Mesendoderm (in vitro differentiated cells): ENCODE results near the gene CBFA2T3.

Source experiments
- DNase-seq: peaks from one replicate; pipeline ENCODE4 v3.0.0; 2013
- H2AK5ac ChIP-seq: 2 replicates; pipeline ENCODE4 v1.6.1; 2013; ENCODE audit warnings: low read length, inconsistent platforms
- H2BK120ac ChIP-seq: 2 replicates; pipeline ENCODE4 v1.6.1; 2013; ENCODE audit warnings: low read depth, mild to moderate bottlenecking, low read length, moderate library complexity, mixed read lengths
- H2BK15ac ChIP-seq: replicated peaks from 2 replicates; pipeline ENCODE4 v1.6.1; 2013; ENCODE audit warnings: low read depth, mild to moderate bottlenecking, moderate library complexity
- H2BK5ac ChIP-seq: 2 replicates; pipeline ENCODE4 v1.6.1; 2013; ENCODE audit warnings: low read length, inconsistent platforms
- H3K18ac ChIP-seq: 2 replicates; pipeline ENCODE4 v1.6.1; 2013; ENCODE audit warnings: mild to moderate bottlenecking, low read length, mixed read lengths
- H3K23ac ChIP-seq: one replicate; pipeline ENCODE4 v1.6.1; 2013; ENCODE audit warnings: low read length
- H3K27ac ChIP-seq: 2 replicates; pipeline ENCODE4 v1.5.1; 2013; ENCODE audit warnings: low read depth, mild to moderate bottlenecking, inconsistent platforms, low read length, moderate library complexity
- H3K27me3 ChIP-seq: 2 replicates; pipeline ENCODE4 v1.6.1; 2013; ENCODE audit warnings: low read length, control low read depth, mild to moderate bottlenecking, inconsistent platforms; ENCODE audit not compliant: insufficient read depth, poor library complexity
- H3K36me3 ChIP-seq: 2 replicates; pipeline ENCODE4 v1.6.1; 2013; ENCODE audit warnings: low read length, inconsistent platforms; ENCODE audit not compliant: control insufficient read depth, insufficient read depth
- H3K4ac ChIP-seq: one replicate; pipeline ENCODE4 v1.6.1; 2013; ENCODE audit warnings: low read depth, mild to moderate bottlenecking, low read length, moderate library complexity
- H3K4me1 ChIP-seq: 2 replicates; pipeline ENCODE4 v1.6.1; 2013; ENCODE audit warnings: low read depth, low read length, inconsistent platforms; ENCODE audit not compliant: control insufficient read depth
- H3K4me2 ChIP-seq: 2 replicates; pipeline ENCODE4 v1.6.1; 2013; ENCODE audit warnings: low read length
- H3K4me3 ChIP-seq: 2 replicates; pipeline ENCODE4 v1.5.1; 2013; ENCODE audit warnings: mild to moderate bottlenecking, low read length
- H3K56ac ChIP-seq: one replicate; pipeline ENCODE4 v1.6.1; 2013; ENCODE audit warnings: low read length
- H3K79me1 ChIP-seq: 2 replicates; pipeline ENCODE4 v1.6.1; 2013; ENCODE audit warnings: low read length, inconsistent platforms
- H3K79me2 ChIP-seq: 2 replicates; pipeline ENCODE4 v1.6.1; 2013; ENCODE audit warnings: mild to moderate bottlenecking, low read length; ENCODE audit not compliant: control insufficient read depth, insufficient read depth
- H3K9ac ChIP-seq: 2 replicates; pipeline ENCODE4 v1.6.1; 2013; ENCODE audit warnings: low read length, inconsistent platforms
- H4K5ac ChIP-seq: one replicate; pipeline ENCODE4 v1.6.1; 2013; ENCODE audit warnings: low read length
- H4K8ac ChIP-seq: one replicate; pipeline ENCODE4 v1.6.1; 2013; ENCODE audit warnings: low read depth, mild to moderate bottlenecking, control low read depth, low read length, moderate library complexity
- WGBS: extraction: QIAGEN DNeasy Blood & Tissue Kit; methylation state at CpG from one replicate; pipeline ENCODE4 v1.1.7; 2013; ENCODE audit warnings: low lambda C conversion rate, missing lambda C conversion rate; ENCODE audit not compliant: insufficient coverage; ENCODE audit errors: extremely low coverage; 5-methylcytosine and 5-hydroxymethylcytosine counted together

CBFA2T3 gene

DNA sequence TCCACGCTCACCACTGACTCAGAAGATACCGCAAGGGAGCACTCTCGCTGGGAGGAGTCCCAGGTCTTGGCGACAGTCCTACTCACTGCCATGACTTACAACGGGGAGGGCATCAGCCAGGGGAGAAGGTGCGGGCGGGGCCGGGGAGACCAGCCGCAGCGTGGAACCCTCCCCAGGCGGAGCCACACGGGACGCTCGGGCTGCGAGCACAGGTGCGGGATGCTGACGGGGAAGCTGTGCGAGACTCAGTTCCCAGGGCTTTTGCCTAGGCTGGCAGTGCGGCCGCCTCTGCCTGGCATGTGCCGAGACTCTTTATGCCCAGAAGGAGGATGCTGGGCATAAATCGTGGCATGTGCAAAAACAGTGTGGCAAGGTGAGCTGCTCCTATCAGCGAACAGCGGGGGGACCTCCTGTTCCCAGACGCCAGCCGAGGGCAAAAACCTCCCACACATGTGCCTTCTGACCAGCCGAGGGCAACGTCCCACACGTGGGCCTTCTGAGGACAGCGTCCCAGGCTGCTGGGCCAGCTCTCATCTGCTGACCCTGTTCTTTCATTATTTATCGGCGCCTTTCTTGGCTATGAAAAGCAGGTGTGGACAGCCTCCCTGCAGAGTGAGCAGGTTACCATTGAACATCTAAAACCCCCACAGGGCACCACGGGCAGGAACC, 126.3 kb downstream of the CBFA2T3 start:
- no peak overlapping the region for H4K8ac ChIP-seq
- H3K4me1 ChIP-seq, result no peaks in the 10 kb centered on the region
- H3K36me3 ChIP-seq, result no peaks in the 10 kb centered on the region
- H3K79me2 ChIP-seq, result no peaks in the 10 kb centered on the region
- H3K4ac ChIP-seq, result no peak overlapping the region
- no peak overlapping the region for H3K4me3 ChIP-seq
- H2AK5ac ChIP-seq, result no peak overlapping the region
- no peak overlapping the region for H3K18ac ChIP-seq
- H3K79me1 ChIP-seq, result peaks cover 1% of the 10 kb centered on the region
- H3K23ac ChIP-seq, result no peak overlapping the region
- H3K27ac ChIP-seq, result no peak overlapping the region
- no peak overlapping the region for H4K5ac ChIP-seq
- H3K27me3 ChIP-seq, result no peaks in the 10 kb centered on the region
- no peak for DNase-seq
- H2BK5ac ChIP-seq, result no peak overlapping the region
- no peak overlapping the region for H2BK120ac ChIP-seq
- H3K56ac ChIP-seq, result no peak overlapping the region
- no CpG with 5 or more reads among the region's 33 CpGs for WGBS
- no peak overlapping the region for H3K9ac ChIP-seq
- H3K4me2 ChIP-seq, result no peak overlapping the region
- H2BK15ac ChIP-seq, result no peak overlapping the region

- no peak overlapping the region for H4K5ac ChIP-seq
- no peak for DNase-seq
- H3K27ac ChIP-seq, result no peak overlapping the region
- no peak overlapping the region for H2AK5ac ChIP-seq
- no peak overlapping the region for H2BK120ac ChIP-seq
- H3K4ac ChIP-seq, result no peak overlapping the region
- H3K79me1 ChIP-seq, result no peaks in the 10 kb centered on the region
- H3K4me3 ChIP-seq, result no peak overlapping the region
- no CpG with 5 or more reads among the region's 21 CpGs for WGBS
- H3K23ac ChIP-seq, result no peak overlapping the region
- no peak overlapping the region for H3K56ac ChIP-seq
- no peaks in the 10 kb centered on the region for H3K36me3 ChIP-seq
- no peak overlapping the region for H3K18ac ChIP-seq
- H3K79me2 ChIP-seq, result no peaks in the 10 kb centered on the region
- H3K27me3 ChIP-seq, result no peaks in the 10 kb centered on the region
- H3K4me2 ChIP-seq, result no peak overlapping the region
- no peak overlapping the region for H3K9ac ChIP-seq
- H2BK5ac ChIP-seq, result no peak overlapping the region
- no peak overlapping the region for H4K8ac ChIP-seq
- no peaks in the 10 kb centered on the region for H3K4me1 ChIP-seq
- H2BK15ac ChIP-seq, result no peak overlapping the region
Observed at GRCh38 chr16:88848557-88848956, 128.4 kb downstream of the CBFA2T3 start.

- H2BK15ac ChIP-seq, result no peak overlapping the region
- no peak overlapping the region for H3K27ac ChIP-seq
- H3K36me3 ChIP-seq, result no peaks in the 10 kb centered on the region
- no peak overlapping the region for H3K4me2 ChIP-seq
- no peak overlapping the region for H4K5ac ChIP-seq
- H3K4me1 ChIP-seq, result no peaks in the 10 kb centered on the region
- no peak overlapping the region for H3K4me3 ChIP-seq
- H2BK5ac ChIP-seq, result no peak overlapping the region
- H4K8ac ChIP-seq, result no peak overlapping the region
- H2BK120ac ChIP-seq, result no peak overlapping the region
- H3K4ac ChIP-seq, result no peak overlapping the region
- H3K56ac ChIP-seq, result no peak overlapping the region
- H3K9ac ChIP-seq, result no peak overlapping the region
- H3K27me3 ChIP-seq, result no peaks in the 10 kb centered on the region
- H3K79me1 ChIP-seq, result no peaks in the 10 kb centered on the region
- no peak for DNase-seq
- WGBS, result no CpG with 5 or more reads among the region's 18 CpGs
- H3K23ac ChIP-seq, result no peak overlapping the region
- H2AK5ac ChIP-seq, result no peak overlapping the region
- no peaks in the 10 kb centered on the region for H3K79me2 ChIP-seq
- no peak overlapping the region for H3K18ac ChIP-seq
Observed at GRCh38 chr16:88847654-88848053, 129.4 kb downstream of the CBFA2T3 start.

DNA sequence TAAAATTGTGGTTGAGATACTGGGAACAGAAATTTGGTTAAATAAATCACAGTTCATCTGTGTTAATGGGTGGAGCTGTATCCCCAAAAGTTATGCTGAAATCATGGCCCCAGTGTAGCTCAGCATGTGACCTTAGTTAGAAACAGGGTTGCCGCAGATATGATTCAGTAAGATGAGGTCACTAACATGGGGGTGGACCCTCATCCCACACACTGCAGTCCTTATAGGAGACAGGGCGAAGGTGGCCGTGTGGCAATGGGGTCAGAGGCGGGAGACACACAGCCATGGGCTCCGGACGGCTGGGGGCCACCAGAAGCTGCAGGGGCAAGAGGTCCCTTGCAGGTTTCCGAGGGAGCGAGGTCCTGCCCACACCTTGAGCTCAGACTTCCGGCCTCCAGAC, 130.9 kb downstream of the CBFA2T3 start:
- Histone ChIP-seq H3K56ac (no peak overlapping the region), H3K4me1 (no peaks in the 10 kb centered on the region), H3K27ac (no peak overlapping the region), H3K27me3 (no peaks in the 10 kb centered on the region), H2BK120ac (no peak overlapping the region), H3K9ac (no peak overlapping the region), H3K4me2 (no peak overlapping the region), H4K8ac (no peak overlapping the region), H2BK15ac (no peak overlapping the region), H3K36me3 (no peaks in the 10 kb centered on the region), H3K23ac (no peak overlapping the region), H3K79me2 (no peaks in the 10 kb centered on the region), H2BK5ac (no peak overlapping the region), H3K18ac (no peak overlapping the region), H4K5ac (no peak overlapping the region), H3K4me3 (no peak overlapping the region), H3K4ac (no peak overlapping the region), H2AK5ac (no peak overlapping the region), H3K79me1 (no peaks in the 10 kb centered on the region)
- no CpG with 5 or more reads among the region's 9 CpGs for WGBS
- no peak for DNase-seq

- no peak overlapping the region for H3K4ac ChIP-seq
- no peak overlapping the region for H2BK5ac ChIP-seq
- H3K36me3 ChIP-seq, result no peaks in the 10 kb centered on the region
- H3K4me2 ChIP-seq, result no peak overlapping the region
- H2AK5ac ChIP-seq, result no peak overlapping the region
- no peaks in the 10 kb centered on the region for H3K79me1 ChIP-seq
- no peaks in the 10 kb centered on the region for H3K4me1 ChIP-seq
- peak; percentile 44 for DNase-seq
- no peak overlapping the region for H2BK120ac ChIP-seq
- H3K27ac ChIP-seq, result no peak overlapping the region
- no peak overlapping the region for H4K5ac ChIP-seq
- no peak overlapping the region for H3K23ac ChIP-seq
- WGBS, result no CpG with 5 or more reads among the region's 11 CpGs
- no peak overlapping the region for H2BK15ac ChIP-seq
- no peak overlapping the region for H4K8ac ChIP-seq
- H3K9ac ChIP-seq, result no peak overlapping the region
- no peaks in the 10 kb centered on the region for H3K27me3 ChIP-seq
- no peak overlapping the region for H3K4me3 ChIP-seq
- no peak overlapping the region for H3K56ac ChIP-seq
- H3K79me2 ChIP-seq, result no peaks in the 10 kb centered on the region
- no peak overlapping the region for H3K18ac ChIP-seq
Observed at GRCh38 chr16:88844419-88845036, 132.5 kb downstream of the CBFA2T3 start.

DNA sequence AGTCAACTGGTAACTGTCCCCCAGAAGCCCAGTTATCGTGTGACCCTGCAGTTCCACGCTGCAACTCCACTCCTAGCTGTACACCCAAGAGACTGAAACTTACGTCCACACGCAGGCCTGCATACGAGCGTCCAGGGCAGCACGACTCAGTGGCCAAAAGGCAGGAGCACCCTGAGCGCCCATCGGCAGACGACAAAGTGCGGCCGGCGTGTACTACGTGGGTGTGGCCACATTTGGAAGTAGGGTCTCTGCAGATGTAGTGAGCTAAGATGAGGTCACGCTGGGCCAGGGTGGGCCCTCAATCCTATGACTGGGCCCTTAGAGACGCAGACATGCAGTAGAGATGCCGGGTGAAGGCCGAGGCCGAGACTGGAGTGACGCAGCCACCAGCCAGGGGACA, 133.8 kb downstream of the CBFA2T3 start:
- Histone ChIP-seq H3K27me3 (no peaks in the 10 kb centered on the region), H3K56ac (no peak overlapping the region), H2BK120ac (no peak overlapping the region), H3K9ac (no peak overlapping the region), H3K4me2 (no peak overlapping the region), H3K23ac (no peak overlapping the region), H3K4me3 (no peak overlapping the region), H3K79me2 (no peaks in the 10 kb centered on the region), H2BK5ac (no peak overlapping the region), H3K4me1 (no peaks in the 10 kb centered on the region), H4K5ac (no peak overlapping the region), H2BK15ac (no peak overlapping the region), H3K4ac (no peak overlapping the region), H3K18ac (no peak overlapping the region), H3K27ac (no peak overlapping the region), H2AK5ac (no peak overlapping the region), H3K36me3 (no peaks in the 10 kb centered on the region), H3K79me1 (no peaks in the 10 kb centered on the region), H4K8ac (no peak overlapping the region)
- WGBS, result no CpG with 5 or more reads among the region's 20 CpGs
- DNase-seq, result no peak
